Measurements from ENCODE around the gene PSMG4.

PSMG4 gene

GRCh38 chr6:3273707-3274521 is 15.2 kb downstream of the PSMG4 start:
- no peak for DNase-seq (ENCODE audit: low read depth in 4 of 4, low spot score in 1 of 4)

GRCh38 chr6:3276174-3277167 is 17.7 kb downstream of the PSMG4 start:
- DNase-seq (ENCODE audit: low read depth in 4 of 4, low spot score in 1 of 4) = no peak

- no peak for DNase-seq (ENCODE audit: low read depth in 4 of 4, low spot score in 1 of 4)
Measured at GRCh38 chr6:3277251-3277650, 18.5 kb downstream of the PSMG4 start.

GRCh38 chr6:3277851-3278416 is 19.2 kb downstream of the PSMG4 start:
- no peak for DNase-seq (ENCODE audit: low read depth in 4 of 4, low spot score in 1 of 4)

- no peak for DNase-seq (ENCODE audit: low read depth in 4 of 4, low spot score in 1 of 4)
Measured at GRCh38 chr6:3278691-3279090, 19.9 kb downstream of the PSMG4 start.

GRCh38 chr6:3280091-3280490 is 21.3 kb downstream of the PSMG4 start:
- DNase-seq (ENCODE audit: low read depth in 4 of 4, low spot score in 1 of 4) = no peak

- DNase-seq (ENCODE audit: low read depth in 4 of 4, low spot score in 1 of 4) = no peak
Measured at GRCh38 chr6:3280866-3281465, 22.2 kb downstream of the PSMG4 start.

GRCh38 chr6:3281631-3282475 is 23.1 kb downstream of the PSMG4 start:
- DNase-seq (ENCODE audit: low read depth in 4 of 4, low spot score in 1 of 4) = no peak

GRCh38 chr6:3282476-3283236 is 23.9 kb downstream of the PSMG4 start:
- no peak for DNase-seq (ENCODE audit: low read depth in 4 of 4, low spot score in 1 of 4)

- no peak for DNase-seq (ENCODE audit: low read depth in 4 of 4, low spot score in 1 of 4)
Measured at GRCh38 chr6:3283241-3283640, 24.5 kb downstream of the PSMG4 start.

- no peak for DNase-seq (ENCODE audit: low read depth in 4 of 4, low spot score in 1 of 4)
Measured at GRCh38 chr6:3283641-3284435, 25.1 kb downstream of the PSMG4 start.

GRCh38 chr6:3284436-3284876 is 25.7 kb downstream of the PSMG4 start:
- no peak for DNase-seq (ENCODE audit: low read depth in 4 of 4, low spot score in 1 of 4)

GRCh38 chr6:3285049-3285639 is 26.4 kb downstream of the PSMG4 start:
- no peak for DNase-seq (ENCODE audit: low read depth in 4 of 4, low spot score in 1 of 4)

- no peak for DNase-seq (ENCODE audit: low read depth in 4 of 4, low spot score in 1 of 4)
Measured at GRCh38 chr6:3285732-3286131, 27.0 kb downstream of the PSMG4 start.

- no peak for DNase-seq (ENCODE audit: low read depth in 4 of 4, low spot score in 1 of 4)
Measured at GRCh38 chr6:3286641-3287171, 28.0 kb downstream of the PSMG4 start.

GRCh38 chr6:3287308-3287707 is 28.6 kb downstream of the PSMG4 start:
- no peak for DNase-seq (ENCODE audit: low read depth in 4 of 4, low spot score in 1 of 4)

- no peak for DNase-seq (ENCODE audit: low read depth in 4 of 4, low spot score in 1 of 4)
Measured at GRCh38 chr6:3287976-3288707, 29.4 kb downstream of the PSMG4 start.
